Fibroblast of peridontal ligament (primary cell): ENCODE data around the gene ENTPD5.
"Not testable (repeated sequence)": the region's sequence is repeated elsewhere in the genome, so short reads cannot be mapped to it uniquely, and the experiment has no call there.

Source experiments
- DNase-seq: peaks from one replicate; pipeline ENCODE4 v3.0.0-alpha.2; 2010; ENCODE audit errors: extremely low read depth

ENTPD5 gene

GRCh38 chr14:73944432-73945158 is 74.5 kb downstream of the ENTPD5 start:
- DNase-seq, result no peak

- peak; percentile 75 for DNase-seq
These were observed 76.0 kb downstream of the ENTPD5 start for GRCh38 chr14:73943083-73943482.

GRCh38 chr14:73942180-73942579 is 76.9 kb downstream of the ENTPD5 start:
- no peak for DNase-seq

GRCh38 chr14:73937012-73937411 is 82.1 kb downstream of the ENTPD5 start:
- DNase-seq, result no peak

GRCh38 chr14:73936548-73936947 is 82.5 kb downstream of the ENTPD5 start:
- no peak for DNase-seq

GRCh38 chr14:73935666-73936065 is 83.4 kb downstream of the ENTPD5 start:
- DNase-seq, result peak; percentile 11

GRCh38 chr14:73924337-73924736 is 94.8 kb downstream of the ENTPD5 start:
- peak; percentile 71 for DNase-seq

GRCh38 chr14:73919457-73919856 is 99.6 kb downstream of the ENTPD5 start:
- DNase-seq, result not testable (repeated sequence)

GRCh38 chr14:73916324-73916723 is 102.8 kb downstream of the ENTPD5 start:
- DNase-seq, result no peak

GRCh38 chr14:73913256-73913655 is 105.8 kb downstream of the ENTPD5 start:
- DNase-seq, result no peak

GRCh38 chr14:73909681-73910080 is 109.4 kb downstream of the ENTPD5 start:
- no peak for DNase-seq
